B cell (primary cell): ENCODE results near the gene HAO2.

Experiments used
- EZH2 ChIP-seq: IDR thresholded peaks from 2 replicates; pipeline ENCODE4 v1.6.1; 2012; ENCODE audit warnings: borderline replicate concordance, low read depth, mild to moderate bottlenecking, moderate library complexity, low read length; ENCODE audit not compliant: insufficient read depth, poor library complexity, severe bottlenecking
- TF ChIP-seq, protein P1 (sequence below): fragments of 200-600 bp; IDR thresholded peaks from one replicate; pipeline ENCODE4 v1.8.0; 2022; ENCODE audit warnings: antibody characterized with exemption, mild to moderate bottlenecking

DNA sequence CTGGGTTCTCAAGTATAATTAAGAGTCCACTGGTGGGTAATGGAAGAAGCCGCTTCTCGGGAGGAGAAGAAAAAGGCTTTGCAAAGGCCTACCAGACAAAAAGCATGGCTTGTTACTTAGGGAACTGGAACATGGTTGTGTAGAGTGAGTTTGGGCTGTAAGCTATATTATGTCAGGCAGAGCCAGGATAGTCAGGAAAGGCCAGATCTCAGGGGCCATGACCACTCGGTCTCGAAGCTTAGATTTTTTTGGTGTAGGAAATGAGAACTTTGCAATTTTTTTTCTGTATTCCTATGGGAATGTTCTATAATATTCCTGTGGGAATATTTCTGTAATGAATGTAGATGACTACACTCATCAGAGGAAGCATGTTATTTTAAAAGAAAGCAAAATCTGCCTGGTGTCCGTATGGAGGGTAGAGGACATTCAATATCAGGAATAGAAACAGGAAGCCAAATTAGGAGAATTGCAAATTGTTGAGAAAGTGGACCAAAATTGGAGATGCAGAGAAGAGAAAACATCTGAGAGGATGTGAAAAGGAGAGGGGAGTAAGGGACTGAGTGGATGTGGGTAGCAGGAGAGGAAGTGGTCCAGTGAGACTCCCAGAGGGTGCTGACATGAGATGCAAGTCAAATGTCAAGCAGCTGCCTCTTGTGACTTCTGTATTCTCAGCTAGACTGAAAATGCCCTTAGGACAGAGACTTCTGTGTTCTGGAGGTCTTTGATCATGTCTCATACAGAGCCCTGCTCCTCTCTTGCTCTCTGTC, 45.2 kb upstream of the HAO2 start:
- TF ChIP-seq, protein P1, sequence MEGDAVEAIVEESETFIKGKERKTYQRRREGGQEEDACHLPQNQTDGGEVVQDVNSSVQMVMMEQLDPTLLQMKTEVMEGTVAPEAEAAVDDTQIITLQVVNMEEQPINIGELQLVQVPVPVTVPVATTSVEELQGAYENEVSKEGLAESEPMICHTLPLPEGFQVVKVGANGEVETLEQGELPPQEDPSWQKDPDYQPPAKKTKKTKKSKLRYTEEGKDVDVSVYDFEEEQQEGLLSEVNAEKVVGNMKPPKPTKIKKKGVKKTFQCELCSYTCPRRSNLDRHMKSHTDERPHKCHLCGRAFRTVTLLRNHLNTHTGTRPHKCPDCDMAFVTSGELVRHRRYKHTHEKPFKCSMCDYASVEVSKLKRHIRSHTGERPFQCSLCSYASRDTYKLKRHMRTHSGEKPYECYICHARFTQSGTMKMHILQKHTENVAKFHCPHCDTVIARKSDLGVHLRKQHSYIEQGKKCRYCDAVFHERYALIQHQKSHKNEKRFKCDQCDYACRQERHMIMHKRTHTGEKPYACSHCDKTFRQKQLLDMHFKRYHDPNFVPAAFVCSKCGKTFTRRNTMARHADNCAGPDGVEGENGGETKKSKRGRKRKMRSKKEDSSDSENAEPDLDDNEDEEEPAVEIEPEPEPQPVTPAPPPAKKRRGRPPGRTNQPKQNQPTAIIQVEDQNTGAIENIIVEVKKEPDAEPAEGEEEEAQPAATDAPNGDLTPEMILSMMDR = no peak
- TF ChIP-seq EZH2 = no peak
